Osteoblast (primary cell): ENCODE data around the gene ZNF224. TPM values are rescaled to one million over a fixed set of nuclear protein-coding genes. Genes with fewer than 3 reads are reported as not detected.

ENCODE experiments used
- DNase-seq: peaks from one replicate; pipeline ENCODE4 v3.0.0; 2011; ENCODE audit warnings: low spot score, mixed read lengths; ENCODE audit not compliant: insufficient read length; ENCODE audit errors: missing footprints
- H2AFZ ChIP-seq: 2 replicates; pipeline ENCODE4 v1.6.0; 2011; ENCODE audit warnings: mild to moderate bottlenecking, low read length
- H3K27ac ChIP-seq: 2 replicates; pipeline ENCODE4 v1.5.1; 2011; ENCODE audit warnings: mild to moderate bottlenecking, low read depth, low read length, moderate library complexity
- H3K27me3 ChIP-seq: 2 replicates; pipeline ENCODE4 v1.6.0; 2012; ENCODE audit warnings: mild to moderate bottlenecking, control low read depth, inconsistent platforms, low read length, moderate library complexity; ENCODE audit not compliant: insufficient read depth
- H3K36me3 ChIP-seq: 2 replicates; pipeline ENCODE4 v1.5.1; 2011; ENCODE audit warnings: mild to moderate bottlenecking, low read length, control low read depth, moderate library complexity; ENCODE audit not compliant: insufficient read depth
- H3K4me1 ChIP-seq: 2 replicates; pipeline ENCODE4 v1.5.1; 2011; ENCODE audit warnings: mild to moderate bottlenecking, low read length, control low read depth, moderate library complexity; ENCODE audit not compliant: insufficient read depth
- H3K4me2 ChIP-seq: 2 replicates; pipeline ENCODE4 v1.6.0; 2011; ENCODE audit warnings: mild to moderate bottlenecking, low read length; ENCODE audit not compliant: insufficient read depth
- H3K4me3 ChIP-seq: fragments of 200-600 bp; sonication (generic); 3 replicates; pipeline ENCODE4 v1.5.1; 2012; ENCODE audit warnings: mild to moderate bottlenecking, low read length, inconsistent platforms; ENCODE audit not compliant: insufficient read depth
- H3K79me2 ChIP-seq: 2 replicates; pipeline ENCODE4 v1.6.0; 2012; ENCODE audit warnings: mild to moderate bottlenecking, low read length, control low read depth, inconsistent platforms; ENCODE audit not compliant: insufficient read depth
- H3K9me3 ChIP-seq: 2 replicates; pipeline ENCODE4 v1.5.1; 2011; ENCODE audit warnings: low read depth, low read length, control low read depth
- H4K20me1 ChIP-seq: 2 replicates; pipeline ENCODE4 v1.6.0; 2012; ENCODE audit warnings: mild to moderate bottlenecking, low read length, control low read depth; ENCODE audit not compliant: insufficient read depth
- small RNA-seq: library from RNA; depleted of rRNA; stranded (forward); fragments of <200 nt; gene quantifications from one replicate; pipeline ENCODE3, GENCODE V24; 2012
- total RNA-seq: library from RNA; depleted of rRNA; stranded (reverse); fragments of >200 nt; gene quantifications from 2 replicates; pipeline ENCODE4 v1.2.3, GENCODE V29; 2012
- TF ChIP-seq, protein P1 (sequence below): IDR thresholded peaks from 2 replicates; pipeline ENCODE4 v1.5.1; 2011; ENCODE audit warnings: mild to moderate bottlenecking, low read depth, low read length, moderate library complexity; ENCODE audit errors: extremely low read depth

The ZNF224 gene
- total RNA-seq, 1 donor, result 32.6 TPM

DNA sequence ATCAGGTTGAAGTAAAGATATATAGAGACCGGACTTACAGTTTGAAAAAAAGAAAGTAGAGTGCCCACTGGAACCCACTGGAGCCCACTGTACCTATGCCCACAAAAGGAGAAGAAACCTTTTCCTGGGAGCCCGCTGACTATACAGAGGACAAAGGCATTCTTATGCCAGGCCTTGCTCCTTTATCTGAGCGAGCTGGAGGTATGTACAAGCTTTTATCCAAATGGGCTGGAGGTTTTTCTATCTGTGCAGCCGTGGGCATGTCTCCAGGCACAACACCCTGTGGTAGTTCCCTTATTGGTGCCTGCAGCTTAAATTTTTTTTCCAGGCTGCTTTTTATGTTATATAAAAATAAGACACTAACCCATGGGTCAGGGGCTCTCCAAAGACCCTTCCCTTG is 55.6 kb downstream of the ZNF224 start:
- no peaks in the 10 kb centered on the region for H3K79me2 ChIP-seq
- H3K4me1 ChIP-seq, result no peaks in the 10 kb centered on the region
- H2AFZ ChIP-seq, result no peak overlapping the region
- H3K9me3 ChIP-seq, result no peaks in the 10 kb centered on the region
- H4K20me1 ChIP-seq, result no peaks in the 10 kb centered on the region
- H3K36me3 ChIP-seq, result peaks cover 74% of the 10 kb centered on the region
- no peak overlapping the region for H3K4me2 ChIP-seq
- H3K27ac ChIP-seq, result no peak overlapping the region
- no peak overlapping the region for H3K4me3 ChIP-seq
- no peaks in the 10 kb centered on the region for H3K27me3 ChIP-seq
- TF ChIP-seq, protein P1, sequence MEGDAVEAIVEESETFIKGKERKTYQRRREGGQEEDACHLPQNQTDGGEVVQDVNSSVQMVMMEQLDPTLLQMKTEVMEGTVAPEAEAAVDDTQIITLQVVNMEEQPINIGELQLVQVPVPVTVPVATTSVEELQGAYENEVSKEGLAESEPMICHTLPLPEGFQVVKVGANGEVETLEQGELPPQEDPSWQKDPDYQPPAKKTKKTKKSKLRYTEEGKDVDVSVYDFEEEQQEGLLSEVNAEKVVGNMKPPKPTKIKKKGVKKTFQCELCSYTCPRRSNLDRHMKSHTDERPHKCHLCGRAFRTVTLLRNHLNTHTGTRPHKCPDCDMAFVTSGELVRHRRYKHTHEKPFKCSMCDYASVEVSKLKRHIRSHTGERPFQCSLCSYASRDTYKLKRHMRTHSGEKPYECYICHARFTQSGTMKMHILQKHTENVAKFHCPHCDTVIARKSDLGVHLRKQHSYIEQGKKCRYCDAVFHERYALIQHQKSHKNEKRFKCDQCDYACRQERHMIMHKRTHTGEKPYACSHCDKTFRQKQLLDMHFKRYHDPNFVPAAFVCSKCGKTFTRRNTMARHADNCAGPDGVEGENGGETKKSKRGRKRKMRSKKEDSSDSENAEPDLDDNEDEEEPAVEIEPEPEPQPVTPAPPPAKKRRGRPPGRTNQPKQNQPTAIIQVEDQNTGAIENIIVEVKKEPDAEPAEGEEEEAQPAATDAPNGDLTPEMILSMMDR, result no peak
- no peak for DNase-seq

DNA sequence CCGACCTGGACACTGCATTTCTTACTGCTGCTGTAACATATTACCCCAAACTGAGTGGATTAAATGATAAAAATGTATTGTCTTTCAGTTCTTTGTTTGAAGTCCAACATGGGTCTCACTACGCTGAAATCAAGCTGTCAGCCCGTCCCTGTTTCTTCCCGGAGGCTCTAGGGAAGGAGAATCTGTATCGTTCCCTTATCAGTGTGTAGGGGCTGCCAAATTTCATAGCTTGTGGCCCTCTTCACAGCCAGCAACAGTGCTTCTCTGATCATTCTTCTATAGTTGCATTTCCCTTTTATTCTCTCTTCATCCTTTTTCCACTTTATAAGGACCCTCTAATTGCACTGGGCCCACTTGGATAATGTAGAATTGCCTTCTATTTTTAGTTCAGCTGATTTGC is 57.3 kb downstream of the ZNF224 start:
- no peaks in the 10 kb centered on the region for H3K79me2 ChIP-seq
- H4K20me1 ChIP-seq, result no peaks in the 10 kb centered on the region
- H3K36me3 ChIP-seq, result peaks cover 79% of the 10 kb centered on the region
- H3K4me2 ChIP-seq, result no peak overlapping the region
- H3K27me3 ChIP-seq, result no peaks in the 10 kb centered on the region
- H3K4me3 ChIP-seq, result no peak overlapping the region
- H2AFZ ChIP-seq, result no peak overlapping the region
- DNase-seq, result no peak
- peaks cover 7% of the 10 kb centered on the region for H3K9me3 ChIP-seq
- TF ChIP-seq, protein P1, result no peak
- no peak overlapping the region for H3K27ac ChIP-seq
- H3K4me1 ChIP-seq, result no peaks in the 10 kb centered on the region

DNA sequence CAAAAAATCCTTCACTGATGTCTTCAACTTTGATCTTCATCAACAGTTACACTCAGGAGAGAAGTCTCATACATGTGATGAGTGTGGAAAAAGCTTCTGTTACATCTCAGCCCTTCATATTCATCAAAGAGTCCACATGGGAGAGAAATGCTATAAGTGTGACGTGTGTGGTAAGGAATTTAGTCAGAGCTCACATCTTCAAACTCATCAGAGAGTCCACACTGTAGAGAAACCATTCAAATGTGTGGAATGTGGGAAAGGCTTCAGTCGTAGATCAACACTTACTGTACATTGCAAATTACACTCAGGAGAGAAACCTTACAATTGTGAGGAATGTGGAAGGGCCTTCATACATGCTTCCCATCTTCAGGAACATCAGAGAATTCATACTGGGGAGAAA is 62.3 kb downstream of the ZNF224 start:
- DNase-seq, result no peak
- Histone ChIP-seq H4K20me1 (no peaks in the 10 kb centered on the region), H3K4me2 (no peak overlapping the region), H2AFZ (no peak overlapping the region), H3K36me3 (peaks cover 53% of the 10 kb centered on the region), H3K27me3 (no peaks in the 10 kb centered on the region), H3K4me1 (no peaks in the 10 kb centered on the region), H3K4me3 (no peak overlapping the region), H3K9me3 (peaks cover 24% of the 10 kb centered on the region), H3K27ac (no peak overlapping the region), H3K79me2 (no peaks in the 10 kb centered on the region)
- TF ChIP-seq, protein P1, result no peak

Small RNAs within 50 kb of the gene (small RNA-seq; reads per million reads assigned to genes)
- not detected for gene RNU6-902P

Other genes with a start within 250 kb of the ZNF224 start
- 1.5 and 2.9 TPM in 2 replicates for gene ZNF404, start 210.4 kb upstream of the ZNF224 start, total RNA-seq
- 15.6 and 22.7 TPM in 2 replicates for gene ZNF45, start 159.1 kb upstream of the ZNF224 start, total RNA-seq
- gene ZNF221, start 143.1 kb upstream of the ZNF224 start, total RNA-seq, result 9.0 and 9.7 TPM in 2 replicates
- gene ZNF155, start 110.2 kb upstream of the ZNF224 start, total RNA-seq, result 6.5 and 10.0 TPM in 2 replicates
- 7.1 and 7.2 TPM in 2 replicates for gene ZNF230, start 91.4 kb upstream of the ZNF224 start, total RNA-seq
- 6.8 and 7.6 TPM in 2 replicates for gene ZNF222, start 69.0 kb upstream of the ZNF224 start, total RNA-seq
- 5.8 and 6.8 TPM in 2 replicates for gene ZNF223, start 42.3 kb upstream of the ZNF224 start, total RNA-seq
- 3.8 and 4.3 TPM in 2 replicates for gene ZNF284, start 22.2 kb upstream of the ZNF224 start, total RNA-seq
- 6.2 and 6.8 TPM in 2 replicates for gene ZNF225, start 19.0 kb downstream of the ZNF224 start, total RNA-seq
- gene ZNF234, start 47.2 kb downstream of the ZNF224 start, total RNA-seq, result 14.8 and 15.9 TPM in 2 replicates
- gene ZNF226, start 70.7 kb downstream of the ZNF224 start, total RNA-seq, result 17.4 and 19.4 TPM in 2 replicates
- 20.6 and 21.5 TPM in 2 replicates for gene ZNF227, start 118.2 kb downstream of the ZNF224 start, total RNA-seq
- gene ZNF233, start 165.5 kb downstream of the ZNF224 start, total RNA-seq, result 0.29 and 0.36 TPM in 2 replicates
- gene ZNF235, start 210.7 kb downstream of the ZNF224 start, total RNA-seq, result 4.0 and 5.6 TPM in 2 replicates